Heart left ventricle (tissue), 16 donors: Measurements from ENCODE around the gene PROK2. TPM values are rescaled to one million over a fixed set of nuclear protein-coding genes. Genes with fewer than 3 reads are reported as not detected.
A peak's percentile ranks its signal among the peaks of the same experiment; 100 is the strongest.

Experiments used
- ATAC-seq, 4 donors: fragments of 200-7000 bp; cut with Tn5 transposase; one replicate each; pipeline ENCODE4 v1.9.1; 2020 to 2022; ENCODE audit warnings: moderate library complexity in 4 of 4, mild to moderate bottlenecking in 3 of 4, moderate number of reproducible peaks in 1 of 4
- DNase-seq, 5 donors: peaks; one replicate each; pipeline ENCODE4 v3.0.0-alpha.2; 2020
- H3K27ac ChIP-seq, 12 donors: fragments of 200-600 bp; sonication (generic) in 4 of 12; one replicate each; pipeline versions ENCODE4 v1.5.0 to v1.8.0; 2016 to 2022; ENCODE audit warnings: mild to moderate bottlenecking in 2 of 12
- H3K27me3 ChIP-seq, 9 donors: fragments of 200-600 bp; sonication (generic) in 2 of 9; one replicate each; pipeline versions ENCODE4 v1.5.1 to v1.8.0; 2016 to 2022; ENCODE audit warnings: mild to moderate bottlenecking in 3 of 9
- H3K36me3 ChIP-seq, 9 donors: fragments of 200-600 bp; sonication (generic) in 2 of 9; one replicate each; pipeline versions ENCODE4 v1.5.0 to v1.8.0; 2018 to 2022; ENCODE audit warnings: mild to moderate bottlenecking in 2 of 9
- H3K4me1 ChIP-seq, 12 donors: fragments of 200-600 bp; sonication (generic) in 4 of 12; one replicate each; pipeline versions ENCODE4 v1.5.0 to v1.8.0; 2016 to 2022; ENCODE audit warnings: mild to moderate bottlenecking in 3 of 12
- H3K4me3 ChIP-seq, 12 donors: fragments of 200-600 bp; sonication (generic) in 4 of 12; one replicate each; pipeline versions ENCODE4 v1.5.0 to v1.8.0; 2017 to 2022; ENCODE audit warnings: mild to moderate bottlenecking in 9 of 12, moderate library complexity in 4 of 12
- H3K9me3 ChIP-seq, 12 donors: fragments of 200-600 bp; sonication (generic) in 4 of 12; one replicate each; pipeline versions ENCODE4 v1.5.0 to v1.8.0; 2016 to 2022; ENCODE audit warnings: mild to moderate bottlenecking in 1 of 12
- POLR2A ChIP-seq, 2 donors: fragments of 450-650 bp; IDR thresholded peaks; one replicate each; pipeline ENCODE4 v1.6.1; 2017; ENCODE audit warnings: antibody characterized with exemption in 2 of 2, mild to moderate bottlenecking in 2 of 2, moderate library complexity in 2 of 2
- WGBS, 4 donors: extraction: QIAGEN DNeasy Blood & Tissue Kit in 2 of 4; methylation state at CpG; one replicate each; pipeline versions ENCODE4 v1.1.5 to v1.1.7; 2013 to 2018; 5-methylcytosine and 5-hydroxymethylcytosine counted together
- intact Hi-C, 10 donors: fragments of 100-400 bp; cut with DNase I; formaldehyde crosslinking; loops; one replicate each; pipeline versions ENCODE4 v1.11.1 to v1.14.2; 2022
- polyA plus RNA-seq, 2 donors: library from polyadenylated mRNA; stranded (reverse); fragments of 200-250 nt; gene quantifications; one replicate each; pipeline ENCODE4 v1.2.3, GENCODE V29; 2013
- total RNA-seq, 9 donors: library from RNA; depleted of rRNA in 2 of 9; stranded (reverse); fragments of >200 nt in 2 of 9; fragmentation: NEBNext Ultra II Directional in 3 of 9; extraction: Animal tissue kit (Norgen Biotek cat#: 25700) in 3 of 9; gene quantifications; one replicate each; pipeline versions ENCODE4 v1.1.0 to v1.2.4, GENCODE V29; 2016 to 2023
- TF ChIP-seq, protein P1 (sequence below), 12 donors: fragments of 200-600 bp; sonication (generic) in 4 of 12; IDR thresholded peaks; one replicate each; pipeline versions ENCODE4 v1.5.0 to v1.8.0; 2018 to 2022; ENCODE audit warnings: antibody characterized with exemption in 12 of 12, mild to moderate bottlenecking in 5 of 12
- donor health status: ischemic (EF 13 %, LVEDD 7.1; RV severe dilation, severe dysfunction).
- donor health status: healthy with polysubstance abuse.
- donor health status: DM: no; HTN: yes; CAD: no.
- donor health status: DM: no; HTN: no; CAD: no.
- donor health status: ischemic (EF 25% LVEDD 6.9; RV normal size, moderate dysfunction).
- donor health status: ischemic (EF 25% LVEDD 5.7; RV mildly dilated, moderate dysfunction).
- donor health status: healthy.
- donor health status: DM: yes; HTN: yes; CAD: no.
- donor health status: ischemic (EF 35%, LVEDD 5.7; RV mildly dilated, moderate dysfunction).
- donor health status: nonischemic (EF 11% LVEDD 7.7; RV severe dilation, severe dysfunction).
- donor health status: DM: yes; HTN: yes; CAD: no.
- donor health status: PGD.
- donor health status: ischemic (EF 29% LVEDD 5.4; RV normal size, mild dysfunction).
- donor health status: nonischemic (EF 23%, LVEDD 6.1; RV moderate dilation, normal function).

The PROK2 gene
- total and polyA plus RNA-seq, 11 donors: 0.17 to 0.49 (median 0.25) TPM; not detected in 4

- Histone ChIP-seq H3K4me1 (peaks cover 0 to 23% (median 6%) of the 10 kb centered on the region in 12 donors), H3K9me3 (no peaks in the 10 kb centered on the region), H3K27me3 (peaks cover 13 to 75% (median 49%) of the 10 kb centered on the region in 9 donors), H3K27ac (no peak overlapping the region), H3K36me3 (no peaks in the 10 kb centered on the region), H3K4me3 (peak overlapping the region in 4 of 12 donors; percentile 39 to 68 (median 45))
- intact Hi-C loops: no loop called here
- no peak for DNase-seq
- TF ChIP-seq, protein P1, sequence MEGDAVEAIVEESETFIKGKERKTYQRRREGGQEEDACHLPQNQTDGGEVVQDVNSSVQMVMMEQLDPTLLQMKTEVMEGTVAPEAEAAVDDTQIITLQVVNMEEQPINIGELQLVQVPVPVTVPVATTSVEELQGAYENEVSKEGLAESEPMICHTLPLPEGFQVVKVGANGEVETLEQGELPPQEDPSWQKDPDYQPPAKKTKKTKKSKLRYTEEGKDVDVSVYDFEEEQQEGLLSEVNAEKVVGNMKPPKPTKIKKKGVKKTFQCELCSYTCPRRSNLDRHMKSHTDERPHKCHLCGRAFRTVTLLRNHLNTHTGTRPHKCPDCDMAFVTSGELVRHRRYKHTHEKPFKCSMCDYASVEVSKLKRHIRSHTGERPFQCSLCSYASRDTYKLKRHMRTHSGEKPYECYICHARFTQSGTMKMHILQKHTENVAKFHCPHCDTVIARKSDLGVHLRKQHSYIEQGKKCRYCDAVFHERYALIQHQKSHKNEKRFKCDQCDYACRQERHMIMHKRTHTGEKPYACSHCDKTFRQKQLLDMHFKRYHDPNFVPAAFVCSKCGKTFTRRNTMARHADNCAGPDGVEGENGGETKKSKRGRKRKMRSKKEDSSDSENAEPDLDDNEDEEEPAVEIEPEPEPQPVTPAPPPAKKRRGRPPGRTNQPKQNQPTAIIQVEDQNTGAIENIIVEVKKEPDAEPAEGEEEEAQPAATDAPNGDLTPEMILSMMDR (IDR thresholded peaks at IDR 0.05): no peak
- TF ChIP-seq POLR2A (IDR thresholded peaks at IDR 0.05): no peak
- 7 to 14% (median 10%) methylated on average over 27 to 28 of the region's 28 CpGs for WGBS, 4 donors
- no peak for ATAC-seq
These were observed 726 bp upstream of the PROK2 start for GRCh38 chr3:71785532-71786216.

DNA sequence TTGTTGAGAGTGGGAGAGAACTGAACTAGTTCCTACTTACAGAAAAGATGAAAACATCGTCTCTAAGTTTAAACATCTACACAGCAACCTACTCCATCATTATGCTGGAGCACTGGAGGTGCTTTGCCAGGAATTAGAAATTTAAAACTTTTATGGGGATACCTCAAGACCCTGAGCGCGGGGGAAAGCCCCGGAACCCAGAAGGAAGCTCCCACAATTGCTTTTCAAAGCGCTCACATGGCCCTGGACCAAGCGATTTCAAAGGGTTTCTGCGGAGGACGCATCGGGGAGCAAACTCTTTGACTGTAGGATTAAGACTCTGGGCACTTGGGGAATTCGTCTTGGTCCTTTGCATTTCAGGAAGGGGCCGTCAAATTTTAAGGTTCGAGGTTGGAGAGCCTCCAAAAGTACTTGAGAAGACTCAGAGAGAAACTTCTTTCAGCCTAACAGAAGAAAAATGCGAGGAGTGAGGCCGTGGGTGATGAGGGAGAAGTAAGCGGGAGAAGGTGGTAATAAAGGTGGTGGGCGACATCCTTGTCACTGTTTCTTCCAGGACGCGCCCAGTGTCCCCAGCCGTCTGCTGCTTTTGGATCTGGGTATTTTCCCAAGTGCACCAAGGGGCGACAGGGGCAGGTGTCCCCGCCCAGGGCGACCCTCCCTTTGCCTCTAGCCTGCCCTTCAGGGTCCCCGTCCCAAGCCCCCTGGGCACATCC lies 591 bp downstream of the PROK2 start:
- Histone ChIP-seq H3K27me3 (peaks cover 13 to 85% (median 53%) of the 10 kb centered on the region in 9 donors), H3K36me3 (no peaks in the 10 kb centered on the region), H3K4me3 (peak overlapping the region; percentile 9 to 68 (median 27)), H3K9me3 (no peaks in the 10 kb centered on the region), H3K27ac (no peak overlapping the region), H3K4me1 (peaks cover 0 to 34% (median 6%) of the 10 kb centered on the region in 12 donors)
- TF ChIP-seq, protein P1 (IDR thresholded peaks at IDR 0.05): no peak
- TF ChIP-seq POLR2A (IDR thresholded peaks at IDR 0.05): no peak
- no peak for DNase-seq
- no peak for ATAC-seq
- 3 to 5% (median 3%) methylated on average over 21 to 23 of the region's 23 CpGs for WGBS, 4 donors
- intact Hi-C loops: no loop called here

GRCh38 chr3:71783152-71783551 lies 1.8 kb downstream of the PROK2 start:
- no peak for ATAC-seq
- H3K27ac ChIP-seq: no peak overlapping the region
- H3K9me3 ChIP-seq: no peaks in the 10 kb centered on the region
- no peaks in the 10 kb centered on the region for H3K36me3 ChIP-seq
- TF ChIP-seq POLR2A (IDR thresholded peaks at IDR 0.05): no peak
- TF ChIP-seq, protein P1 (IDR thresholded peaks at IDR 0.05): no peak
- DNase-seq: no peak
- H3K4me1 ChIP-seq: peaks cover 0 to 40% (median 6%) of the 10 kb centered on the region in 12 donors
- intact Hi-C loops: no loop called here
- H3K4me3 ChIP-seq: no peak overlapping the region
- H3K27me3 ChIP-seq: peaks cover 13 to 97% (median 65%) of the 10 kb centered on the region in 9 donors
- 58 to 76% (median 61%) methylated on average over 1 of the region's 1 CpG for WGBS, 4 donors

GRCh38 chr3:71780430-71780829 lies 4.5 kb downstream of the PROK2 start:
- H3K36me3 ChIP-seq: no peaks in the 10 kb centered on the region
- H3K27me3 ChIP-seq: peaks cover 13 to 96% (median 65%) of the 10 kb centered on the region in 9 donors
- TF ChIP-seq, protein P1 (IDR thresholded peaks at IDR 0.05): no peak
- TF ChIP-seq POLR2A (IDR thresholded peaks at IDR 0.05): no peak
- DNase-seq: no peak
- intact Hi-C loops: no loop called here
- H3K4me1 ChIP-seq: peaks cover 0 to 34% (median 6%) of the 10 kb centered on the region in 12 donors
- no peak overlapping the region for H3K4me3 ChIP-seq
- 82 to 86% (median 85%) methylated on average over 4 of the region's 4 CpGs for WGBS, 4 donors
- no peaks in the 10 kb centered on the region for H3K9me3 ChIP-seq
- ATAC-seq: no peak
- peak overlapping the region in 1 of 12 donors; percentile 72 for H3K27ac ChIP-seq
